ENCODE measurements around the gene USF2. TPM values are rescaled to one million over a fixed set of nuclear protein-coding genes. Genes with fewer than 3 reads are reported as not detected.

USF2 gene
- total RNA-seq, 1 donor from 2014 or later, result 152 TPM

DNA sequence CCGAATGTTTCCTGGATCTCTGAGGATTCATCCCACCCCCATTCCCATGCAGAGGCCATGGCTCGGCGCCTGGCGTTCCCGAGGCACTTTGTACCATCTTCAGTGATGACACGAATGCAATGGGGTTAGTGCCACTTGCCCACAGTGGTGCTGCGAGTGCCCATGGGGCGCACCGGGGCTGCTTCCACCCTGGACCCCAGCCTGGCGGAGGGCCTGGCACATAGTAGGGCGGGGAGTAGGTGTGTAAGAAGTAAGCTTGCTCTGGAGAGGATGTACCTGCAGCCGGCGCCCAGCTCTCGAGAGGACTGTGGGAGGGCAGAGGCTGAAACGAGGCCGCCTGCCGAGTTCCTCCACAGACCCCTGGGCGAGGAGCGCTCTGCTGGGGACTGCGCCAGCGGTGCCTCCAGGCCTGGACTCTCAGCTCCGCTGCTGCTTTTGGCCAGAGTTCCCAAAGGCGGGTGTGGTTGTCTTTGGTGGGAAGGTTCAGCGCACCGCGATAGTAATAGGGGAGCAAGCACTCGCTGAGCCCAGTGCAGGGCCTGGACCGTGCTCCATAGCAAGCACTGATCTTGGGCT, 8.0 kb downstream of the USF2 start:
- peaks cover 6% of the 10 kb centered on the region for H3K4me1 ChIP-seq
- intact Hi-C loops (cut with DNase I), result no loop called here
- H3K4me3 ChIP-seq, result no peak overlapping the region
- no peak for DNase-seq
- TF ChIP-seq, protein P1, sequence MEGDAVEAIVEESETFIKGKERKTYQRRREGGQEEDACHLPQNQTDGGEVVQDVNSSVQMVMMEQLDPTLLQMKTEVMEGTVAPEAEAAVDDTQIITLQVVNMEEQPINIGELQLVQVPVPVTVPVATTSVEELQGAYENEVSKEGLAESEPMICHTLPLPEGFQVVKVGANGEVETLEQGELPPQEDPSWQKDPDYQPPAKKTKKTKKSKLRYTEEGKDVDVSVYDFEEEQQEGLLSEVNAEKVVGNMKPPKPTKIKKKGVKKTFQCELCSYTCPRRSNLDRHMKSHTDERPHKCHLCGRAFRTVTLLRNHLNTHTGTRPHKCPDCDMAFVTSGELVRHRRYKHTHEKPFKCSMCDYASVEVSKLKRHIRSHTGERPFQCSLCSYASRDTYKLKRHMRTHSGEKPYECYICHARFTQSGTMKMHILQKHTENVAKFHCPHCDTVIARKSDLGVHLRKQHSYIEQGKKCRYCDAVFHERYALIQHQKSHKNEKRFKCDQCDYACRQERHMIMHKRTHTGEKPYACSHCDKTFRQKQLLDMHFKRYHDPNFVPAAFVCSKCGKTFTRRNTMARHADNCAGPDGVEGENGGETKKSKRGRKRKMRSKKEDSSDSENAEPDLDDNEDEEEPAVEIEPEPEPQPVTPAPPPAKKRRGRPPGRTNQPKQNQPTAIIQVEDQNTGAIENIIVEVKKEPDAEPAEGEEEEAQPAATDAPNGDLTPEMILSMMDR (IDR thresholded peaks at IDR 0.05), result no peak
- ATAC-seq, result no peak
- H3K27me3 ChIP-seq, result no peaks in the 10 kb centered on the region
- H3K36me3 ChIP-seq, result peaks cover 71% of the 10 kb centered on the region
- H3K27ac ChIP-seq, result no peak overlapping the region
- no peaks in the 10 kb centered on the region for H3K9me3 ChIP-seq

DNA sequence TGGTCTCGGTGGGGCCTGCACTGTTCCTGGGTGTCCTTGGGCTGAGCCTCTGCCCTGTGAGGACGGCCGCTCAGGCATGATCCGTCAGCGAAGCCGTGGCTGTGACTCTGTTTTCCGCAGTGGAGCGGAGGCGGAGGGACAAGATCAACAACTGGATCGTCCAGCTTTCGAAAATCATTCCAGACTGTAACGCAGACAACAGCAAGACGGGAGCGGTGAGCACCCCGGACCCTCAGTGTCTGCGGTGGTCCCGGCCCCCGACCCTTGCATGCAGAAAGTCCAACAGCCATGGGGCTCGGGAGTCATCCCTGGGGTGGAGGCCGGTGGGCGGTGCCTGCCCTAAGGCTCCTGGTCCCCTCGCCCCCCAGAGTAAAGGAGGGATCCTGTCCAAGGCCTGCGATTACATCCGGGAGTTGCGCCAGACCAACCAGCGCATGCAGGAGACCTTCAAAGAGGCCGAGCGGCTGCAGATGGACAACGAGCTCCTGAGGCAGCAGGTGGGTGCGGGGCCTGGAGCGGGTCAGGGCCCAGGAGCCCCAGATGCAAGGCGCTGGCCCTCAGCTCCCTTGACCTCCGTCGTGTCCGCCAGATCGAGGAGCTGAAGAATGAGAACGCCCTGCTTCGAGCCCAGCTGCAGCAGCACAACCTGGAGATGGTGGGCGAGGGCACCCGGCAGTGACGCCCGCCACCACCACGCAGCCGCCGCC, 10.0 kb downstream of the USF2 start:
- DNase-seq, result no peak
- H3K36me3 ChIP-seq, result peaks cover 57% of the 10 kb centered on the region
- no peaks in the 10 kb centered on the region for H3K9me3 ChIP-seq

DNA sequence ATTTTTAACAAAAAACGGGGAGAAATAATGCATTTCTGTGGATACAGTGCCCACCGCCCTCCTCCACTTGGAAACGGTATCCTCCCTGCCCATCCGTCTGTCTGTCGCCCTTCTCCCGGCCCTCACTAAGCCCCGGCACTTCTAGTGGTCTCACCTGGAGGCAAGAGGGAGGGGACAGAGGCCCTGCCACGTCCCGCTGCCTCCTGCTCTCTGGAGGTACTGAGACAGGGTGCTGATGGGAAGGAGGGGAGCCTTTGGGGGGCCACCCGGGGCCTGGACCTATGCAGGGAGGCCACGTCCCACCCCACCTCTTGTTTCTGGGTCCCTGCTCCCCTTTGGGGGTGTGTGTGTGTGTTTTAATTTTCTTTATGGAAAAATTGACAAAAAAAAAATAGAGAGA, 10.6 kb downstream of the USF2 start:
- Histone ChIP-seq H3K4me3 (no peak overlapping the region), H3K9me3 (no peaks in the 10 kb centered on the region), H3K4me1 (no peaks in the 10 kb centered on the region), H3K36me3 (peaks cover 51% of the 10 kb centered on the region), H3K27ac (no peak overlapping the region), H3K27me3 (no peaks in the 10 kb centered on the region)
- TF ChIP-seq, protein P1 (IDR thresholded peaks at IDR 0.05), result no peak
- no peak for DNase-seq
- intact Hi-C loops (cut with DNase I), result no loop called here
- no peak for ATAC-seq

More for the DNA sequence above, 10.0 kb downstream of the USF2 start:
- no peaks in the 10 kb centered on the region for H3K27me3 ChIP-seq
- H3K4me3 ChIP-seq, result no peak overlapping the region
- TF ChIP-seq, protein P1 (IDR thresholded peaks at IDR 0.05), result no peak
- H3K4me1 ChIP-seq, result no peaks in the 10 kb centered on the region
- intact Hi-C loops (cut with DNase I), result no loop called here
- ATAC-seq, result no peak
- H3K27ac ChIP-seq, result no peak overlapping the region

DNA sequence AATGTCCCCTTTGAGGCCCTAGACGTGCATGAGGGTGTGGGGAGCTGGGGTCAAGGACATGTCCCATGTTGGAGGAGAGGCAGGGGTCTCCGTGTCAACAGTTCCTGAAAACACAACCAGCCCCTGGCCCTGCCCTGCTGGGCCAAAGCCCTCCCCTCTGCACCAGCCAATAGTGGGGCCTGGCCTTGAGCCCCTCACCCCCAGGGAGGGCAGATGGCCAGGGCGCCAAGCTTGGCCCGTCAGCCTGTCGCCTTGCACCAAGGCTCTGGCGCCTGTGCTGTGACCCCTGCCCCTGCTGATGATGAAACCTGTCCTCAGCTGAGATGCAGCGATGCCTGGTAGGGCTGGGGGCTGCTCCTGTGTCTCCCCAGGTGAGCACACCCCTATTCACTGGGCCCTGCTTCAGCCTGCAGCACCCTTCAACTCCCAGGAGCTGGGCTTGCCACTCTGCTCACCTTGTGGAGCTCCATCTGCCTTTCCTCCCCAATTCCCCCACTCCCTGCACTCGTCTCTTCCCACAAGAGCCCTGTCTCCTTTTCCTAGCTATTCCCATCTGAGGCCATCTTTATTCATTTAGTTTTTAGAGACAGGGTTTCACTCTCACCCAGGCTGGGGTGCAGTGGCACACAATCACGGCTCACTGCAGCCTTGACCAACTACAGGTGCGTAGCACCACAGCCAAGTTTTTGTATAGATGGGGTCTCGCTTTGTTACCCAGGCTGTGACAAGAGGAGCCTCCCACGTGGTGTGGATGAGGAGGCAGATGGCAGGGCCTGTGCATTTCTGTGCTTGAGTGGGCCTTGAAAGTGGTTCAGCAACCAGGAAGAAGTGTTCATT, 11.4 kb downstream of the USF2 start:
- Histone ChIP-seq H3K4me3 (no peak overlapping the region), H3K27me3 (no peaks in the 10 kb centered on the region), H3K9me3 (no peaks in the 10 kb centered on the region), H3K36me3 (peaks cover 42% of the 10 kb centered on the region), H3K4me1 (no peaks in the 10 kb centered on the region), H3K27ac (no peak overlapping the region)
- intact Hi-C loops (cut with DNase I), result no loop called here
- no peak for ATAC-seq
- TF ChIP-seq, protein P1 (IDR thresholded peaks at IDR 0.05), result no peak
- no peak for DNase-seq

DNA sequence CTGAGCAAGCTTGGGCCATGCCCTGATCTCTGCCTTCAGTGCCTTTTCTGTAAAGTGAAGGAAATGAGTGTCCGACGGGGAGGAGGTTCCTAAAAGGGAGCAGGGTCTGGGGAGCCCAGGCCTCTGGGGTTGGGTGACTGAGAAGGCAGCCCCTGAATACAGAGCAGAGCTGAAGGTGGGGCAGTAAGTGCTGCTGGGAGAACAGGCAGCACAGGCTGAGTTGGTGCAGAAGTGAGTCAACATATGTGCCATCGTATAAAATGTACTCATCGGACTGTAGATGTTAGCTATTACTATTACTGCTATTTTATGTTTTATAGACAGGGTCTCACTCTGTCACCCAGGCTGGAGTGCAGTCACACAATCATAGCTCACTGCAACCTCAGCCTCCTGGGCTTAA, 12.5 kb downstream of the USF2 start:
- TF ChIP-seq, protein P1 (IDR thresholded peaks at IDR 0.05), result no peak
- DNase-seq (no peak), ATAC-seq (no peak)
- Histone ChIP-seq H3K27me3 (no peaks in the 10 kb centered on the region), H3K36me3 (peaks cover 31% of the 10 kb centered on the region), H3K9me3 (no peaks in the 10 kb centered on the region), H3K4me1 (no peaks in the 10 kb centered on the region), H3K27ac (no peak overlapping the region), H3K4me3 (no peak overlapping the region)
- intact Hi-C loops (cut with DNase I), result no loop called here
